HepG2 (cell line): ENCODE data around the gene NFE2L2. TPM values are rescaled to one million over a fixed set of nuclear protein-coding genes. Genes with fewer than 3 reads are reported as not detected.

Experiments used
- ATAC-seq: fragments of 200-7000 bp; cut with Tn5 transposase; 3 replicates; pipeline ENCODE4 v1.9.1; 2020; ENCODE audit warnings: mild to moderate bottlenecking, moderate library complexity
- BruUV-seq: library from RNA; stranded (reverse); fragments of 400-500 nt; replicated peaks from 2 replicates; lab custom pipeline; 2021; lab: Mats Ljungman, UMichigan
- CTCF ChIA-PET: fragments of 300-600 bp; formaldehyde crosslinking; extraction: SDS; loops from one replicate; lab custom pipeline; 2021; ENCODE audit warnings: low total read pairs, inconsistent platforms, low intra/inter-chr PET ratio; lab: Yijun Ruan, JAX
- POLR2A ChIA-PET: fragments of 350-600 bp; sonication (Branson Sonifier 250); formaldehyde crosslinking; loops from one replicate; lab custom pipeline; 2020; ENCODE audit warnings: antibody characterized with exemption, inconsistent platforms; lab: Yijun Ruan, JAX
- DNase-seq: peaks from one replicate; pipeline ENCODE4 v3.0.0-alpha.2; 2015; ENCODE audit warnings: low spot score
- FAIRE-seq: peaks from 3 replicates; lab custom pipeline; 2011; peaks lifted over from hg19 to GRCh38; lab: Jason Lieb, UNC
- H2AFZ ChIP-seq: one replicate; pipeline ENCODE4 v1.6.1; 2011; ENCODE audit warnings: low read length, inconsistent platforms
- H3K27ac ChIP-seq: fragments of 300-600 bp; 3 replicates; pipeline ENCODE4 v1.8.0; 2011; ENCODE audit warnings: mixed run types, mild to moderate bottlenecking, mixed read lengths, low read length, inconsistent platforms; ENCODE audit not compliant: insufficient read depth; ENCODE audit errors: extremely low read length
- H3K27me3 ChIP-seq, 2 experiments: fragments of 200-600 bp in 1 of 2; 2 replicates in 1 of 2; 3 replicates in 1 of 2; pipeline versions ENCODE4 v1.6.0 to v1.8.0; 2011; ENCODE audit warnings: low read length in 2 of 2, mild to moderate bottlenecking in 2 of 2, moderate library complexity in 2 of 2, inconsistent platforms in 1 of 2; ENCODE audit not compliant: insufficient read depth in 2 of 2, control insufficient read depth in 1 of 2
- H3K36me3 ChIP-seq, 2 experiments: fragments of 200-600 bp in 1 of 2; replicated peaks in 1 of 2; 2 replicates in 1 of 2; 3 replicates in 1 of 2; pipeline versions ENCODE4 v1.5.1 to v1.8.0; 2011; ENCODE audit warnings: low read length in 2 of 2, inconsistent platforms in 1 of 2; ENCODE audit not compliant: insufficient read depth in 2 of 2, control insufficient read depth in 1 of 2
- H3K4me1 ChIP-seq: 2 replicates; pipeline ENCODE4 v1.5.1; 2012; ENCODE audit warnings: low read length, inconsistent platforms; ENCODE audit not compliant: insufficient read depth
- H3K4me2 ChIP-seq: 2 replicates; pipeline ENCODE4 v1.6.0; 2011; ENCODE audit warnings: low read depth, low read length, inconsistent platforms
- H3K4me3 ChIP-seq, 3 experiments: fragments of 200-600 bp in 1 of 3; sonication (generic), shearing (Covaris generic) in 1 of 3; replicated peaks in 1 of 3; 2 replicates each; pipeline ENCODE4 v1.5.1; 2011 to 2016; ENCODE audit warnings: low read length in 3 of 3, inconsistent platforms in 2 of 3, low read depth in 2 of 3, mild to moderate bottlenecking in 2 of 3, control low read depth in 1 of 3, mixed read lengths in 1 of 3; ENCODE audit not compliant: insufficient read depth in 1 of 3
- H3K79me2 ChIP-seq: one replicate; pipeline ENCODE4 v1.6.1; 2011; ENCODE audit warnings: low read length, inconsistent platforms; ENCODE audit not compliant: insufficient read depth
- H3K9ac ChIP-seq: 2 replicates; pipeline ENCODE4 v1.6.0; 2011; ENCODE audit warnings: mild to moderate bottlenecking, low read depth, low read length, inconsistent platforms; ENCODE audit not compliant: insufficient read depth
- H3K9me3 ChIP-seq: 2 replicates; pipeline ENCODE4 v1.5.1; 2012; ENCODE audit warnings: mild to moderate bottlenecking, low read length
- H4K20me1 ChIP-seq: 2 replicates; pipeline ENCODE4 v1.6.0; 2011; ENCODE audit warnings: inconsistent platforms, mild to moderate bottlenecking, low read length, moderate library complexity; ENCODE audit not compliant: insufficient read depth
- ATF7-NPFF ChIP-seq: sonication (generic); formaldehyde crosslinking; IDR thresholded peaks from 2 replicates; pipeline ENCODE4 v1.8.1; 2023; ENCODE audit warnings: mild to moderate bottlenecking, low read depth, missing genetic modification reagents, moderate library complexity
- CREM ChIP-seq, 2 experiments: sonication (generic) in 1 of 2; formaldehyde crosslinking in 1 of 2; IDR thresholded peaks; 2 replicates each; pipeline versions ENCODE4 v1.4.0 to v1.6.1; 2016 to 2020; ENCODE audit warnings: antibody characterized with exemption in 1 of 2, mild to moderate bottlenecking in 1 of 2, missing genetic modification reagents in 1 of 2
- GFI1 ChIP-seq: sonication (generic); formaldehyde crosslinking; IDR thresholded peaks from 2 replicates; pipeline ENCODE4 v1.5.0; 2020; ENCODE audit warnings: missing genetic modification reagents, mild to moderate bottlenecking, borderline replicate concordance
- GLI4 ChIP-seq: sonication (generic); formaldehyde crosslinking; IDR thresholded peaks from 2 replicates; pipeline ENCODE4 v1.5.1; 2020; ENCODE audit warnings: missing genetic modification reagents, mild to moderate bottlenecking, moderate library complexity, borderline replicate concordance
- HDAC2 ChIP-seq: sonication (generic); formaldehyde crosslinking; IDR thresholded peaks from 2 replicates; pipeline ENCODE4 v1.4.0; 2020; ENCODE audit warnings: missing genetic modification reagents
- KDM2A ChIP-seq: sonication (generic); formaldehyde crosslinking; IDR thresholded peaks from 2 replicates; pipeline ENCODE4 v1.4.0; 2020; ENCODE audit warnings: low read depth, missing genetic modification reagents, borderline replicate concordance
- MXD1 ChIP-seq: sonication (generic); formaldehyde crosslinking; IDR thresholded peaks from 2 replicates; pipeline ENCODE4 v1.4.0; 2020; ENCODE audit warnings: mild to moderate bottlenecking, missing genetic modification reagents
- RBM22 ChIP-seq: fragments of 200-400 bp; formaldehyde crosslinking; optimal IDR thresholded peaks from 2 replicates; pipeline ENCODE3; 2017; ENCODE audit warnings: mild to moderate bottlenecking, low read length, moderate library complexity
- SAFB2 ChIP-seq: sonication (generic); formaldehyde crosslinking; IDR thresholded peaks from 2 replicates; pipeline ENCODE4 v1.5.1; 2020; ENCODE audit warnings: missing genetic modification reagents, low read depth, mild to moderate bottlenecking, borderline replicate concordance
- SETDB1 ChIP-seq: sonication (generic); formaldehyde crosslinking; IDR thresholded peaks from 2 replicates; pipeline ENCODE4 v1.5.1; 2020; ENCODE audit warnings: missing genetic modification reagents, mild to moderate bottlenecking, borderline replicate concordance
- ZNF44 ChIP-seq: sonication (generic); formaldehyde crosslinking; IDR thresholded peaks from 2 replicates; pipeline ENCODE4 v1.5.1; 2020; ENCODE audit warnings: mild to moderate bottlenecking, missing genetic modification reagents
- ZNF569 ChIP-seq: sonication (generic); formaldehyde crosslinking; IDR thresholded peaks from 2 replicates; pipeline ENCODE4 v1.5.0; 2020; ENCODE audit warnings: mild to moderate bottlenecking, missing genetic modification reagents, moderate library complexity, borderline replicate concordance
- ZNF7 ChIP-seq: IDR thresholded peaks from 2 replicates; pipeline ENCODE4 v1.6.1; 2016; ENCODE audit warnings: missing biosample characterization, missing genetic modification reagents
- ZNF782 ChIP-seq: sonication (generic); formaldehyde crosslinking; IDR thresholded peaks from 2 replicates; pipeline ENCODE4 v1.4.0; 2020; ENCODE audit warnings: missing genetic modification reagents, mild to moderate bottlenecking, borderline replicate concordance
- WGBS: methylation state at CpG from one replicate; pipeline ENCODE4 v1.1.6; 2017; ENCODE audit warnings: low lambda C conversion rate; 5-methylcytosine and 5-hydroxymethylcytosine counted together
- in situ Hi-C: cut with HindIII; loops from 2 replicates; pipeline ENCODE4 v1.10.0; 2017; ENCODE audit warnings: low pct_unique_long_range_greater_than_20kb; ENCODE audit not compliant: extremely low pct_ligation_motif_present
- intact Hi-C: fragments of 100-400 bp; cut with micrococcal nuclease; formaldehyde crosslinking; loops from one replicate; pipeline ENCODE4 v1.10.0; 2022; ENCODE audit not compliant: unreplicated experiment
- polyA plus RNA-seq, 8 experiments: library from polyadenylated mRNA; depleted of rRNA in 3 of 8; stranded (reverse) in 7 of 8; unstranded in 1 of 8; fragments of >200 nt; fragmentation: Illumina TruSeq in 4 of 8; extraction: Trizol in 4 of 8; gene quantifications; 2 replicates each; pipeline versions ENCODE4 v1.2.1 to v1.2.3, GENCODE V29; 2011 to 2016; ENCODE audit warnings: low read depth in 4 of 8, missing spikeins in 1 of 8, mixed read lengths in 1 of 8; ENCODE audit not compliant: insufficient read depth in 1 of 8
- total RNA-seq, 5 experiments: library from RNA; depleted of rRNA; stranded (reverse); fragments of >200 nt; fragmentation: Illumina TruSeq; extraction: Trizol; gene quantifications; 2 replicates each; pipeline ENCODE4 v1.2.3, GENCODE V29; 2016; ENCODE audit warnings: low read depth in 1 of 5
- TF ChIP-seq, protein P1 (sequence below): IDR thresholded peaks from 2 replicates; pipeline ENCODE4 v1.4.0; 2020; ENCODE audit warnings: mild to moderate bottlenecking, missing genetic modification reagents
- TF ChIP-seq, protein P2 (sequence below): sonication (generic); formaldehyde crosslinking; IDR thresholded peaks from 2 replicates; pipeline ENCODE4 v1.4.0; 2020; ENCODE audit warnings: mild to moderate bottlenecking, missing genetic modification reagents

NFE2L2 gene
- total and polyA plus RNA-seq, 2 of the 13 experiments (the other 11 are each of a cell fraction or from before 2014, with no cell fraction given) = 84.6 to 215 TPM

DNA sequence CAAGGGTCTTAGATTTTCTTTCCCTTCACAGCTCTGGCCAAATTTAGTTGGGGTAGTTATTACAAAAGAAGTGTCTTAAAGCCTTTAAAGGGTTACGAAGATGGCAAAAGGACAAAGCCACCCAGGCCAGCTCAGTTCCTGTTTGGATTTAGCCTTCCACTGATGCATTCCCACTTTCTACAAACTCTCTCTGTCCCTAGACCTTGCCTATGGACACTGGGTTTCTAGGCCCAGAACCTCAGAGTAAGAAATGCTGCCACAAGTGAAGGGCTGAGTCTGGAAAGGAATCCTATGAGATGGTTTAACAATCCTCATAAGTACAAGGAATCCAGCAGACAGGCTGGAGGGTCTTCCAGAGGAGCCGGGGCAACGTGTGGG, 13.4 kb downstream of the NFE2L2 start:
- Histone ChIP-seq H3K27ac (peak overlapping the region; percentile 50), H2AFZ (no peak overlapping the region), H3K4me2 (no peak overlapping the region), H4K20me1 (peaks cover 100% of the 10 kb centered on the region), H3K27me3 (no peaks in the 10 kb centered on the region), H3K9ac (no peak overlapping the region), H3K36me3 (peaks cover 16 to 58% of the 10 kb centered on the region in 2 experiments), H3K4me3 (no peak overlapping the region), H3K4me1 (peaks cover 94% of the 10 kb centered on the region), H3K9me3 (no peaks in the 10 kb centered on the region)
- in situ Hi-C loops = no loop called here
- ATAC-seq (no peak), FAIRE-seq (no peak)
- CTCF ChIA-PET = no interaction called here
- no TSS peak for BruUV-seq
- TF ChIP-seq ZNF569 (CRISPR knock-in tag) (no peak), RBM22 (peak; percentile 75), SAFB2 (CRISPR knock-in tag) (no peak), MXD1 (CRISPR knock-in tag) (no peak), ZNF7 (CRISPR knock-in tag) (no peak), ATF7-NPFF (CRISPR knock-in tag) (no peak), ZNF44 (CRISPR knock-in tag) (no peak), GFI1 (CRISPR knock-in tag) (no peak), CREM (IDR thresholded peaks at IDR 0.05) (no peak), CREM (CRISPR knock-in tag; IDR thresholded peaks at IDR 0.05) (no peak), HDAC2 (CRISPR knock-in tag) (no peak), KDM2A (CRISPR knock-in tag) (0 out of 2 replicates have a peak, but pooled peaks have one; percentile 20), GLI4 (CRISPR knock-in tag) (0 out of 2 replicates have a peak, but pooled peaks have one; percentile 39), ZNF782 (CRISPR knock-in tag) (0 out of 2 replicates have a peak, but pooled peaks have one; percentile 47), SETDB1 (CRISPR knock-in tag) (no peak)
- TF ChIP-seq, protein P1, sequence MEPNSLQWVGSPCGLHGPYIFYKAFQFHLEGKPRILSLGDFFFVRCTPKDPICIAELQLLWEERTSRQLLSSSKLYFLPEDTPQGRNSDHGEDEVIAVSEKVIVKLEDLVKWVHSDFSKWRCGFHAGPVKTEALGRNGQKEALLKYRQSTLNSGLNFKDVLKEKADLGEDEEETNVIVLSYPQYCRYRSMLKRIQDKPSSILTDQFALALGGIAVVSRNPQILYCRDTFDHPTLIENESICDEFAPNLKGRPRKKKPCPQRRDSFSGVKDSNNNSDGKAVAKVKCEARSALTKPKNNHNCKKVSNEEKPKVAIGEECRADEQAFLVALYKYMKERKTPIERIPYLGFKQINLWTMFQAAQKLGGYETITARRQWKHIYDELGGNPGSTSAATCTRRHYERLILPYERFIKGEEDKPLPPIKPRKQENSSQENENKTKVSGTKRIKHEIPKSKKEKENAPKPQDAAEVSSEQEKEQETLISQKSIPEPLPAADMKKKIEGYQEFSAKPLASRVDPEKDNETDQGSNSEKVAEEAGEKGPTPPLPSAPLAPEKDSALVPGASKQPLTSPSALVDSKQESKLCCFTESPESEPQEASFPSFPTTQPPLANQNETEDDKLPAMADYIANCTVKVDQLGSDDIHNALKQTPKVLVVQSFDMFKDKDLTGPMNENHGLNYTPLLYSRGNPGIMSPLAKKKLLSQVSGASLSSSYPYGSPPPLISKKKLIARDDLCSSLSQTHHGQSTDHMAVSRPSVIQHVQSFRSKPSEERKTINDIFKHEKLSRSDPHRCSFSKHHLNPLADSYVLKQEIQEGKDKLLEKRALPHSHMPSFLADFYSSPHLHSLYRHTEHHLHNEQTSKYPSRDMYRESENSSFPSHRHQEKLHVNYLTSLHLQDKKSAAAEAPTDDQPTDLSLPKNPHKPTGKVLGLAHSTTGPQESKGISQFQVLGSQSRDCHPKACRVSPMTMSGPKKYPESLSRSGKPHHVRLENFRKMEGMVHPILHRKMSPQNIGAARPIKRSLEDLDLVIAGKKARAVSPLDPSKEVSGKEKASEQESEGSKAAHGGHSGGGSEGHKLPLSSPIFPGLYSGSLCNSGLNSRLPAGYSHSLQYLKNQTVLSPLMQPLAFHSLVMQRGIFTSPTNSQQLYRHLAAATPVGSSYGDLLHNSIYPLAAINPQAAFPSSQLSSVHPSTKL (CRISPR knock-in tag) = no peak
- TF ChIP-seq, protein P2, sequence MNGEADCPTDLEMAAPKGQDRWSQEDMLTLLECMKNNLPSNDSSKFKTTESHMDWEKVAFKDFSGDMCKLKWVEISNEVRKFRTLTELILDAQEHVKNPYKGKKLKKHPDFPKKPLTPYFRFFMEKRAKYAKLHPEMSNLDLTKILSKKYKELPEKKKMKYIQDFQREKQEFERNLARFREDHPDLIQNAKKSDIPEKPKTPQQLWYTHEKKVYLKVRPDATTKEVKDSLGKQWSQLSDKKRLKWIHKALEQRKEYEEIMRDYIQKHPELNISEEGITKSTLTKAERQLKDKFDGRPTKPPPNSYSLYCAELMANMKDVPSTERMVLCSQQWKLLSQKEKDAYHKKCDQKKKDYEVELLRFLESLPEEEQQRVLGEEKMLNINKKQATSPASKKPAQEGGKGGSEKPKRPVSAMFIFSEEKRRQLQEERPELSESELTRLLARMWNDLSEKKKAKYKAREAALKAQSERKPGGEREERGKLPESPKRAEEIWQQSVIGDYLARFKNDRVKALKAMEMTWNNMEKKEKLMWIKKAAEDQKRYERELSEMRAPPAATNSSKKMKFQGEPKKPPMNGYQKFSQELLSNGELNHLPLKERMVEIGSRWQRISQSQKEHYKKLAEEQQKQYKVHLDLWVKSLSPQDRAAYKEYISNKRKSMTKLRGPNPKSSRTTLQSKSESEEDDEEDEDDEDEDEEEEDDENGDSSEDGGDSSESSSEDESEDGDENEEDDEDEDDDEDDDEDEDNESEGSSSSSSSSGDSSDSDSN (CRISPR knock-in tag) = peak; percentile 8; the same call in 1 of the 2 replicates
- TF ChIP-seq, all 625 proteins: peak for 5
- H3K79me2 ChIP-seq = peaks cover 99% of the 10 kb centered on the region
- WGBS = 89% methylated on average over 3 of the region's 3 CpGs
- intact Hi-C loops = no loop called here
- POLR2A ChIA-PET = interaction anchor here (0.8 to 8.5 kb wide), 4 partner anchors 10 to 39 kb away, joined by 3 to 96 read pairs (median 4); partner anchors contain the start of genes HNRNPA3 and NFE2L2
- DNase-seq = no peak
